ENCODE results near the gene SCNN1A.
"Not testable (repeated sequence)": the region's sequence is repeated elsewhere in the genome, so short reads cannot be mapped to it uniquely, and the experiment has no call there.

- TF ChIP-seq CTCF, POLR2A (IDR thresholded peaks at IDR 0.05): not testable (repeated sequence)
Observed at GRCh38 chr12:6344101-6344660, 31.2 kb downstream of the SCNN1A start.
